Measurements from ENCODE around the gene PRDM2.

DNA sequence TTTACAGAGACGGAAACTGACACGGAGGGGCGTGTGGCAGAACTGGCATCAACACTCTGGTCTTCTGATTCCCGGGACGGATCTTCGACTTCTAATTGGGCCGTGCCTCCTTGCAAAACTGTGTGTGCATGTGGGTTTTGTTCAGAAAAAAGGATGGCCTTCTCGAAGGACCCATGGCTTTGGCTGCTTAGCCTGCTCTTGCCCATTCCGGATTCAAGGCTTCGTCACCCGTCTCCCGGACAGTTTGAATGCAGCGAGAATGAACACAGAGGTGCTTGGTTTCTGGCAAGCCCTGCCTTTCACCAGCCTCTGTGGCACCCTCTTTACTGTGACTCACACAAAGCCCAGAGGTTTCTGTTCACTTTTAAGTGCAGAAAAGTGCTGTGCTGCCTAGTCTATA lies 120.1 kb downstream of the PRDM2 start:
- TF ChIP-seq CTCF (IDR thresholded peaks at IDR 0.05; ENCODE audit: low read length) (no peak), EZH2 (IDR thresholded peaks at IDR 0.05; ENCODE audit: borderline replicate concordance, low read length) (no peak)

Measured in OCI-LY1 (cell line).